HL-60 (cell line): ENCODE results near the gene HSP90B1.

Experiments used
- DNase-seq, 2 experiments: peaks; one replicate each; pipeline ENCODE4 v3.0.0-alpha.2; 2010 to 2020; ENCODE audit warnings: low read depth in 1 of 2, low spot score in 1 of 2
- H3K27ac ChIP-seq: fragments of 250-450 bp; sonication (Bioruptor Pico); replicated peaks from 2 replicates; pipeline ENCODE4 v1.5.1; 2020; ENCODE audit warnings: mild to moderate bottlenecking, moderate library complexity
- H3K27me3 ChIP-seq: fragments of 250-450 bp; sonication (Bioruptor Pico); 2 replicates; pipeline ENCODE4 v1.5.1; 2021; ENCODE audit warnings: mild to moderate bottlenecking, moderate library complexity; ENCODE audit not compliant: insufficient read depth, poor library complexity, severe bottlenecking
- H3K4me3 ChIP-seq: replicated peaks from 2 replicates; pipeline ENCODE4 v1.5.1; 2011; ENCODE audit warnings: mild to moderate bottlenecking, control low read depth, low read length; ENCODE audit not compliant: insufficient read depth
- GABPA ChIP-seq: IDR thresholded peaks from 2 replicates; pipeline ENCODE4 v1.6.1; 2012; ENCODE audit warnings: low read depth
- POLR2AphosphoS5 ChIP-seq: IDR thresholded peaks from 2 replicates; pipeline ENCODE4 v1.6.1; 2012; ENCODE audit warnings: low read depth
- SPI1 ChIP-seq: IDR thresholded peaks from 2 replicates; pipeline ENCODE4 v1.6.1; 2012; ENCODE audit warnings: low read depth, mild to moderate bottlenecking, borderline replicate concordance
- TF ChIP-seq, protein P1 (sequence below): IDR thresholded peaks from one replicate; pipeline ENCODE4 v1.5.1; 2011; ENCODE audit warnings: low read length, control low read depth, inconsistent platforms; ENCODE audit not compliant: insufficient read depth
- TF ChIP-seq, protein P2 (sequence below): IDR thresholded peaks from 2 replicates; pipeline ENCODE4 v1.6.1; 2012; ENCODE audit warnings: low read depth; ENCODE audit not compliant: insufficient replicate concordance

The HSP90B1 gene

DNA sequence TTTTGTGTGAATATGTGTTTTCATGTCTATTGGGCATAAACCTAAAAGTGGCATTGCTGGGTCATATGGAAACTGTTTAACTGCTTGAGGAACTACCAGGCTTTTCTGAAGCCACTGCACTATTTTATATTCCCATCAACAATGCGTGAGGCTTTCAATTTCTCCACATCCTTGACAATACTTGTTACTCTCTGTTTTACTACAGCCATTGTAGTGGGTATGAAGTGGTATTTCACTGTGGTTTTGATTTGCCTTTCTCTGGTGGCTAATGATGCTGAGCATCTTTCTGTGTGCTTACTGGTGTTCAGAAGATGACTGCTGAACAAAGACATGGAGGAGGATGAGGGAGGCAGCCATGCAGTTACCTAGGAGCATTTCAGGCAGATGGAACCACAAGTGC lies 22.3 kb downstream of the HSP90B1 start:
- H3K4me3 ChIP-seq: no peak overlapping the region
- no peak for TF ChIP-seq POLR2AphosphoS5
- TF ChIP-seq, protein P1, sequence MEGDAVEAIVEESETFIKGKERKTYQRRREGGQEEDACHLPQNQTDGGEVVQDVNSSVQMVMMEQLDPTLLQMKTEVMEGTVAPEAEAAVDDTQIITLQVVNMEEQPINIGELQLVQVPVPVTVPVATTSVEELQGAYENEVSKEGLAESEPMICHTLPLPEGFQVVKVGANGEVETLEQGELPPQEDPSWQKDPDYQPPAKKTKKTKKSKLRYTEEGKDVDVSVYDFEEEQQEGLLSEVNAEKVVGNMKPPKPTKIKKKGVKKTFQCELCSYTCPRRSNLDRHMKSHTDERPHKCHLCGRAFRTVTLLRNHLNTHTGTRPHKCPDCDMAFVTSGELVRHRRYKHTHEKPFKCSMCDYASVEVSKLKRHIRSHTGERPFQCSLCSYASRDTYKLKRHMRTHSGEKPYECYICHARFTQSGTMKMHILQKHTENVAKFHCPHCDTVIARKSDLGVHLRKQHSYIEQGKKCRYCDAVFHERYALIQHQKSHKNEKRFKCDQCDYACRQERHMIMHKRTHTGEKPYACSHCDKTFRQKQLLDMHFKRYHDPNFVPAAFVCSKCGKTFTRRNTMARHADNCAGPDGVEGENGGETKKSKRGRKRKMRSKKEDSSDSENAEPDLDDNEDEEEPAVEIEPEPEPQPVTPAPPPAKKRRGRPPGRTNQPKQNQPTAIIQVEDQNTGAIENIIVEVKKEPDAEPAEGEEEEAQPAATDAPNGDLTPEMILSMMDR: no peak
- no peaks in the 10 kb centered on the region for H3K27me3 ChIP-seq
- H3K27ac ChIP-seq: no peak overlapping the region
- DNase-seq: no peak

DNA sequence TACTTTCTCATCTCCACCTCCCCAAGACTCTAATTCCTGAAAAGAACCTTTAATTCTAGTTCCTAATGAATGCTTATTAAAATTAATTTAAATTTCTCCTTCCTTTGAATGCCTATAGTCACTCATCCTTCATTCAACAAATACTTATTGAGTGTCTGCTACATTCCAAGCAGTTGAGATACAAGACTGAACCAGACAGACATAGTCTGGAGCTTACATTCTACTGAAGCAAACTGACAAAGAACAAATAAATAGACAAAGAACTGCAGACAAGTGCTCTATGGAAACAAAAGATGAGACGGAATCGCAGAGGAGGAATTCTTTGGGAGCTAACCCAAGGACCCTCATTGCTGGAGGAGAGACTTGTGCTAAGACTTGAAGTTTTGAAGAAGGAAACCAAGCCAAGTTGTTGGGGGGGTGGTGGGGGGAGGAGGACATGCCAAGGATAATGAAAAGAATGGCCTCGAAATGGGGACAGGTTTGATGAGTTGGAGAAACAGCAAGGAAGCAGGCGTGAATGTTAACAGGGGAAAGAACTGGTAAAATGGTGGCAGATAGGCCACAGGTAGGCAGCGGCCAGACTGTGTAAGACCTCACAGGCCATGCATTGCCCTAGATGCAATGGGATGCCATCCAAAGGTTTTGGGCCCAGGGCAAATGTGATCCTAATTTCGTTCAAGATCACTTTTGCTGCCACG lies 25.8 kb downstream of the HSP90B1 start:
- H3K27me3 ChIP-seq: no peaks in the 10 kb centered on the region

DNA sequence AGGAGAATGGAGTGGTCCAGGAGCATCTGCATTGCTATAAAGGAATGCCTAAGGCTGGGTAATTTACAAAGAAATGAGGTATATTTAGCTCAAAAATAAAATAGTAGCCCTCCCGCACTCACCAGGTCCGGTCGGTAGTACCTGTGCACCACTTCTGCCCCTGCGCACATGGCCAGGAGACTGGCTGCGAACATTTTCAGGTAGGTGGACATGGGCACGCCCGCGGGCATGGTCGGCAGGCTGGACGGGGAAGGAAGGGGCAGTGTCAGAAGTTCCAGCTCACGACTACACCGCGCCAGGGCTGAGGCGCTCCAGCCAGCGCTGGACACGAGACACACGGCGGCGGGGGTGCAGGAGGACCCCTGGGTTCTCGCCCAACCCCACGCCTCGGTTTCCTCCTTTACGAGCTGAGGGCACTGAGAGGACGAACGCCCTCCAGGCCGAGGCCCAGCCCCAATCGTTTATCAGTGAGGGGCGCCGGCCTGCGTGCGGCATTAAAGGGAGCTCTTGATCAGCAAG lies 26.4 kb downstream of the HSP90B1 start:
- Histone ChIP-seq H3K27me3 (no peaks in the 10 kb centered on the region), H3K4me3 (peak overlapping the region; percentile 75), H3K27ac (peak overlapping the region; percentile 83)
- TF ChIP-seq, protein P1: no peak
- TF ChIP-seq POLR2AphosphoS5 (no peak), GABPA (no peak)
- TF ChIP-seq, protein P2, sequence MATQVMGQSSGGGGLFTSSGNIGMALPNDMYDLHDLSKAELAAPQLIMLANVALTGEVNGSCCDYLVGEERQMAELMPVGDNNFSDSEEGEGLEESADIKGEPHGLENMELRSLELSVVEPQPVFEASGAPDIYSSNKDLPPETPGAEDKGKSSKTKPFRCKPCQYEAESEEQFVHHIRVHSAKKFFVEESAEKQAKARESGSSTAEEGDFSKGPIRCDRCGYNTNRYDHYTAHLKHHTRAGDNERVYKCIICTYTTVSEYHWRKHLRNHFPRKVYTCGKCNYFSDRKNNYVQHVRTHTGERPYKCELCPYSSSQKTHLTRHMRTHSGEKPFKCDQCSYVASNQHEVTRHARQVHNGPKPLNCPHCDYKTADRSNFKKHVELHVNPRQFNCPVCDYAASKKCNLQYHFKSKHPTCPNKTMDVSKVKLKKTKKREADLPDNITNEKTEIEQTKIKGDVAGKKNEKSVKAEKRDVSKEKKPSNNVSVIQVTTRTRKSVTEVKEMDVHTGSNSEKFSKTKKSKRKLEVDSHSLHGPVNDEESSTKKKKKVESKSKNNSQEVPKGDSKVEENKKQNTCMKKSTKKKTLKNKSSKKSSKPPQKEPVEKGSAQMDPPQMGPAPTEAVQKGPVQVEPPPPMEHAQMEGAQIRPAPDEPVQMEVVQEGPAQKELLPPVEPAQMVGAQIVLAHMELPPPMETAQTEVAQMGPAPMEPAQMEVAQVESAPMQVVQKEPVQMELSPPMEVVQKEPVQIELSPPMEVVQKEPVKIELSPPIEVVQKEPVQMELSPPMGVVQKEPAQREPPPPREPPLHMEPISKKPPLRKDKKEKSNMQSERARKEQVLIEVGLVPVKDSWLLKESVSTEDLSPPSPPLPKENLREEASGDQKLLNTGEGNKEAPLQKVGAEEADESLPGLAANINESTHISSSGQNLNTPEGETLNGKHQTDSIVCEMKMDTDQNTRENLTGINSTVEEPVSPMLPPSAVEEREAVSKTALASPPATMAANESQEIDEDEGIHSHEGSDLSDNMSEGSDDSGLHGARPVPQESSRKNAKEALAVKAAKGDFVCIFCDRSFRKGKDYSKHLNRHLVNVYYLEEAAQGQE: no peak
- DNase-seq: peak in 1 of 2 experiments; percentile 18

More for the DNA sequence above, 25.8 kb downstream of the HSP90B1 start:
- peak overlapping the region; percentile 75 for H3K4me3 ChIP-seq
- H3K27ac ChIP-seq: peak overlapping the region; percentile 83
- no peak for TF ChIP-seq SPI1
- TF ChIP-seq, protein P2: no peak
- no peak for TF ChIP-seq GABPA
- TF ChIP-seq, protein P1: no peak
- TF ChIP-seq POLR2AphosphoS5: no peak
- peak in 1 of 2 experiments; percentile 9 for DNase-seq
